HAP-1 (cell line): ENCODE results near the gene NCKIPSD.

Experiments used
- DNase-seq, 2 experiments: peaks; one replicate each; pipeline ENCODE4 v3.0.0-alpha.2; 2016 to 2020; ENCODE audit warnings: low spot score in 2 of 2
- H3K27me3 ChIP-seq: fragments of 250-450 bp; sonication (Bioruptor Pico); 2 replicates; pipeline ENCODE4 v1.5.1; 2020; ENCODE audit warnings: low read depth, mild to moderate bottlenecking, moderate library complexity
- H3K36me3 ChIP-seq: fragments of 250-450 bp; sonication (Bioruptor Pico); replicated peaks from 2 replicates; pipeline ENCODE4 v1.5.1; 2020; ENCODE audit warnings: mild to moderate bottlenecking
- H3K4me1 ChIP-seq: fragments of 250-450 bp; sonication (Bioruptor Pico); 2 replicates; pipeline ENCODE4 v1.5.1; 2020; ENCODE audit warnings: mild to moderate bottlenecking
- H3K4me3 ChIP-seq: fragments of 250-450 bp; sonication (Bioruptor Pico); 2 replicates; pipeline ENCODE4 v1.5.1; 2020; ENCODE audit warnings: mild to moderate bottlenecking, moderate library complexity
- H3K9me3 ChIP-seq: fragments of 250-450 bp; sonication (Bioruptor Pico); 2 replicates; pipeline ENCODE4 v1.5.1; 2020; ENCODE audit warnings: mild to moderate bottlenecking, moderate library complexity
- in situ Hi-C: fragments of 300-500 bp; cut with MboI; formaldehyde crosslinking; loops from 3 replicates; pipeline ENCODE4 v1.14.3; 2020; ENCODE audit warnings: low sequenced_read_pairs, inconsistent platforms, mixed read lengths

NCKIPSD gene

GRCh38 chr3:48678566-48679380 lies 6.9 kb downstream of the NCKIPSD start:
- DNase-seq = no peak
- in situ Hi-C loops = no loop called here

GRCh38 chr3:48678056-48678455 lies 7.7 kb downstream of the NCKIPSD start:
- Histone ChIP-seq H3K4me1 (no peaks in the 10 kb centered on the region), H3K36me3 (peaks cover 69% of the 10 kb centered on the region), H3K4me3 (no peak overlapping the region), H3K9me3 (no peaks in the 10 kb centered on the region), H3K27me3 (no peaks in the 10 kb centered on the region)
- DNase-seq = no peak
- in situ Hi-C loops = no loop called here

More at GRCh38 chr3:48678566-48679380, 6.9 kb downstream of the NCKIPSD start:
- H3K27me3 ChIP-seq = no peaks in the 10 kb centered on the region
- H3K4me1 ChIP-seq = peaks cover 2% of the 10 kb centered on the region
- H3K9me3 ChIP-seq = no peaks in the 10 kb centered on the region
- peaks cover 69% of the 10 kb centered on the region for H3K36me3 ChIP-seq
- H3K4me3 ChIP-seq = no peak overlapping the region

DNA sequence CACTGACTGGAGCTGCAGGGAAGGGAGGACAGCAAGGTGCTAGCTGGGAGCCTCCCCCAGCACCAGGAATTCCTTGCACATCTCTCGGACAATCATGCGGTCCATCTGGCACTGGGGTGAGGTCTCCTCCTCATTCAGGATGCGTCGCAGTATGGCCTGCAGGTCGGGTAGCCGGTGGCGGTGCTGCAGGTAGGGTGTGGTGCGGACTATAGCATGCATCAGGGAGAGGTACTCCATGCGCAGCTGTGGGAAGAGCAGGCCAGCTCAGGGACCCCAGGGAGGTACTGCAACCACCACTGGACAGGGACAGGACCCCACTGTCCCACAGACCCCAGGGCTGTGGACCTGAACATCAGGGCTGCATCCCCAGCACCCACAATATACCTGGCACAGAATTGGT lies 11.2 kb downstream of the NCKIPSD start:
- DNase-seq = no peak
- Histone ChIP-seq H3K4me3 (no peak overlapping the region), H3K4me1 (no peaks in the 10 kb centered on the region), H3K36me3 (peaks cover 46% of the 10 kb centered on the region), H3K27me3 (no peaks in the 10 kb centered on the region), H3K9me3 (no peaks in the 10 kb centered on the region)
- in situ Hi-C loops = no loop called here

GRCh38 chr3:48672522-48672921 lies 13.2 kb downstream of the NCKIPSD start:
- peaks cover 32% of the 10 kb centered on the region for H3K36me3 ChIP-seq
- H3K4me1 ChIP-seq = no peaks in the 10 kb centered on the region
- no peaks in the 10 kb centered on the region for H3K9me3 ChIP-seq
- no peak overlapping the region for H3K4me3 ChIP-seq
- H3K27me3 ChIP-seq = no peaks in the 10 kb centered on the region
- in situ Hi-C loops = no loop called here
- no peak for DNase-seq

DNA sequence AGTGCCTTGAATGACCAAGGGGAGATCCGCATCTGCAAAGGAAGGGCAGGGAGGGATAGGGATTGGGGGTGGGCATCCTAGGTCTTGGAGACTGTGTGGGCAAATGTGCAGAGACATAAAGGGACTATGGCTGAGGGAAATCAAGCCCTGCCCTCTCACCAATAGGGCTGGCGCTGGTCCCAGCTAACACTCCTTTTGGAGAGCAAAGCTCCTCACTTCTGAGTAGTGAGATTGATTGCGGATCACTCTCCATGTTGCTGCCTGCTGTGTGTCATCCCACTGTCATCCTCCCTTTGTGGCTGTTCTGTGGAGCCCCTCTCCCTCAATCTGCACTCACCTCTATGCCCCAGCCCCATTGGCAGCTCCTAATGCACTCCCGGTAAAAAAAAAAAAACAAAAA lies 20.8 kb downstream of the NCKIPSD start:
- in situ Hi-C loops = no loop called here

DNA sequence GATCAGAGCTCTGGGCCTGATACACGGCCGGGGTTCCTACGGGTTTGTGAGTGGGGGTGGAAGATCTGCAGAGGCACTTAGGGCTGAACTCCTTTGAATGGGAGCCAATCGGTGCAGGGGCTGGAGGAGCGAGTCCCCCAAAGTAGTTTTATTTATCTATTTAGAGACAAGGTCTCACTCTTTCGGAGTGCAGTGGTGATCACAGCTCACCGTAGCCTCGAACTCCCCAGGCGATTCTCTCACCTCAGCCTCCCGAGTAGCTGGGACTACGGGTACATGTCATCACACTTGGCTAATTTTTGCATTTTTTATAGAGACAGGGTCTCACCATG lies 21.4 kb downstream of the NCKIPSD start:
- no peak for DNase-seq
- Histone ChIP-seq H3K36me3 (0 out of 2 replicates have a peak, but pooled peaks cover 3% of the 10 kb centered on the region), H3K4me3 (peak overlapping the region; percentile 60), H3K27me3 (no peaks in the 10 kb centered on the region), H3K9me3 (no peaks in the 10 kb centered on the region), H3K4me1 (peaks cover 15% of the 10 kb centered on the region)
- in situ Hi-C loops = no loop called here

More for the DNA sequence above, 20.8 kb downstream of the NCKIPSD start:
- H3K9me3 ChIP-seq = no peaks in the 10 kb centered on the region
- H3K27me3 ChIP-seq = no peaks in the 10 kb centered on the region
- peaks cover 15% of the 10 kb centered on the region for H3K4me1 ChIP-seq
- no peak for DNase-seq
- 0 out of 2 replicates have a peak, but pooled peaks cover 6% of the 10 kb centered on the region for H3K36me3 ChIP-seq
- no peak overlapping the region for H3K4me3 ChIP-seq

DNA sequence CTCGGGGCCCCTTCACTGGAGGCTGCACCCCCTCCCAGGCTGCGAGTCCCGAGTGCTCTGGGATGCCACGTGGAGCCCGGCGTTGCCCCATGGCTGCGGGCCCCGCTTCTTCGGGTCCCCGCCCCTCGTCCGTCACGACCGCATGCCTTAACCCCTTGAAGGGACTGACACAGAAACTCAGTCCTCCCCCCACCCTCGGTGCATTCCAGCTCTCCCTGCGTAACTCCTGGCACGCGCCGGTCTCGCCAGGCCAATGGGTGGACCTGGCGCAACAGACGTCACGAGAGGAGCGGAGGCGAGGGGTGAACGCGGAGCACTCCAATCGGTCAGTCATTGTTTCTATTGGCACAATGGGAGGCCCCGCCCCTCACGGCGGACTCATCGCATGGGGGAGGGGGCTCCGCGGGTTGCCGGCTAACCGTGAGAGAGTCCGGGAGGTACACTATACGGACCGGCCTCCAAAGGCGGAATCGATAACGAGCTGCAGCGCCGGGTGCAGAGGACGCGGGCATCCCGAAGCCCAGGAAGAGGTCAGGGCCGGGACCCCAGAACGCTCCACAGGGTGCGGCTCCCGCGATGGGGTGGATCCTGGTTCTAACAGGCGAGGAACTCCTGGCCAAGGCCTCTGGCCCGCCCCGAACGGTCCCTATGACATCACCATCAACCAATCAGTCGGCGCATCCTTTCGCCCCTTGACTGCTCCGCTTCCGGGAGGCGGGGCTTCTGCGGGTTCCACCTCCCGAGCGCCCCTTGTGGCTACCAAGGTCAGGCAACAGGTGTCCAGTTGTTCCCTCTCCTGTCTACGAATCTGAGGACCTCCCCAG lies 22.0 kb downstream of the NCKIPSD start:
- Histone ChIP-seq H3K9me3 (no peaks in the 10 kb centered on the region), H3K4me1 (peaks cover 15% of the 10 kb centered on the region), H3K4me3 (peak overlapping the region; percentile 60), H3K27me3 (no peaks in the 10 kb centered on the region), H3K36me3 (0 out of 2 replicates have a peak, but pooled peaks cover 2% of the 10 kb centered on the region)
- in situ Hi-C loops = no loop called here
- peak; percentile 96 to 99 for DNase-seq

DNA sequence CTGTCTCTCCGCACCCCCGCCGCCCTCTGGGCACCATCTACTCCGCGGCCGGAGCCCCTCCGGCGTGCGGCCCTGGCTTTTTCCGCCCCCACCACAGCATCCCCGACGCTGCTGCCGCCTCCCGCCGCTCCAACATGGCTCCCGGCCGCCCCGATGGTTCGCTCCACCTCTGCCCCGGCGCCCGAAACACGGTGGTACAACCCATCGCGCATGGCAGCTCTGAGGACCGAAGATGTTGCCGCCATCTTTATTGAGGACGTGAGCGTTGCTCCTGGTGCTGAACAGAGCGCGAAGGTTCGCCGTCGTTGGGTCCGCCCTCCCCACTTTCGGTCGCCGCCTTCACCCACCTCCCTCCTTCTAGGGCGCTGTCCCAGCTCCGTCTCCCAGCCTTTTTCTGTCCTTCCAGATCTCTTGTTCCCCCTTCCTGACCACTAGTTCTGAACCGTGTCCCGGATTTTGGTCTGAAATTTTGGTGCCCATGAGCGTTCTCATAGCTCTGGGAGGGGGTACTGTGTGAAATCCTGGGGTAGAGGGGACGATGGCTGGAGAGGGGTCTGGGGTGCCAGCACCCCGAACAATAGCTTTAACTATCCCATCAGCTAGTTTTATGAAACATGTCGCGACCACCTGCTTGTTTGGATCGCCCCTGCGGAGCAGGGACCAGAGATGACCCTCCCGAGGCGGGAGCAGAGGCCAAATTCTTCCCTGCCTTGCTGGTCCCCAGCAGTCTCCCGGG lies 22.8 kb downstream of the NCKIPSD start, which contains the start of gene CELSR3:
TSS of gene CELSR3 (minus strand) at position 134 of the 736 bp plus-strand sequence. CDS start 252 bp downstream, outside the sequence.
- 0 out of 2 replicates have a peak, but pooled peaks cover 2% of the 10 kb centered on the region for H3K36me3 ChIP-seq
- in situ Hi-C loops = no loop called here
- H3K9me3 ChIP-seq = no peaks in the 10 kb centered on the region
- no peaks in the 10 kb centered on the region for H3K27me3 ChIP-seq
- peaks cover 15% of the 10 kb centered on the region for H3K4me1 ChIP-seq
- H3K4me3 ChIP-seq = peak within 1 kb of the TSS; percentile 60
- peak; percentile 66 to 92 for DNase-seq

GRCh38 chr3:48662145-48662752 lies 23.5 kb downstream of the NCKIPSD start:
- Histone ChIP-seq H3K36me3 (0 out of 2 replicates have a peak, but pooled peaks cover 2% of the 10 kb centered on the region), H3K27me3 (no peaks in the 10 kb centered on the region), H3K9me3 (no peaks in the 10 kb centered on the region), H3K4me1 (peaks cover 15% of the 10 kb centered on the region), H3K4me3 (peak overlapping the region; percentile 60)
- in situ Hi-C loops = no loop called here
- DNase-seq = peak in 1 of 2 experiments; percentile 41

DNA sequence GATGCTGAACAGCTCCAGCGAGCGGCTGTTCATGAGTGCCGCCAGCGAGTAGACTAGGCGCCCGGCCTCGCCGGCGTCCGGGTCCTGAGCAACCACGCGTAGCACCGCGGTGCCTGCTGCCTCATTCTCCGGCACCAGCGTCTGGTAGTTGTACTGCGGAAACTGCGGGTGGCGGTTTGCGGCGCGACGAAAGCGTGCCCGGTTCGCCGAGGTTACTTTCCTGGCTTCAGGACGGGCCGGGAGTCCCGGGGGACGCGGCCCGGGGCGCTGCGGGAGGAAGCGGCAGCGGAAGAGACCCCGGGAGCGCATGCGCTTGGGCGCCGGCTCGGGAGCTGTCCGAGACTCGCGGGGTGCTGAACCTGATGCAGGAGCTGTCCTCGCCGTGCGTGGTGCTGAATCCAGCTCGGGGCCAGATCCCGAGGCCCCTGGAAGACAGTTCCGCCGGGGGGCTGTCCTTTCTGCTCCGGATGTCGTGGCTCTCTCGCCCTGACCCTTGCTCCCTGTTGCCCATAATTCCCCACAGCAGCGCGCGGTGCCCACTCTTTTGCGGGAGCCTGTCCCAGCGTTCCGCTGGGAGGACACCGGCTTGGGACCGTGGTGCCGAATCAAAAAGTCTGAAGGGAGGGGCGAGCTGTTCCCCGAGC lies 24.1 kb downstream of the NCKIPSD start:
- Histone ChIP-seq H3K36me3 (0 out of 2 replicates have a peak, but pooled peaks cover 2% of the 10 kb centered on the region), H3K27me3 (no peaks in the 10 kb centered on the region), H3K4me3 (peak overlapping the region; percentile 60), H3K4me1 (peaks cover 15% of the 10 kb centered on the region), H3K9me3 (no peaks in the 10 kb centered on the region)
- DNase-seq = peak; percentile 27 to 84
- in situ Hi-C loops = no loop called here

DNA sequence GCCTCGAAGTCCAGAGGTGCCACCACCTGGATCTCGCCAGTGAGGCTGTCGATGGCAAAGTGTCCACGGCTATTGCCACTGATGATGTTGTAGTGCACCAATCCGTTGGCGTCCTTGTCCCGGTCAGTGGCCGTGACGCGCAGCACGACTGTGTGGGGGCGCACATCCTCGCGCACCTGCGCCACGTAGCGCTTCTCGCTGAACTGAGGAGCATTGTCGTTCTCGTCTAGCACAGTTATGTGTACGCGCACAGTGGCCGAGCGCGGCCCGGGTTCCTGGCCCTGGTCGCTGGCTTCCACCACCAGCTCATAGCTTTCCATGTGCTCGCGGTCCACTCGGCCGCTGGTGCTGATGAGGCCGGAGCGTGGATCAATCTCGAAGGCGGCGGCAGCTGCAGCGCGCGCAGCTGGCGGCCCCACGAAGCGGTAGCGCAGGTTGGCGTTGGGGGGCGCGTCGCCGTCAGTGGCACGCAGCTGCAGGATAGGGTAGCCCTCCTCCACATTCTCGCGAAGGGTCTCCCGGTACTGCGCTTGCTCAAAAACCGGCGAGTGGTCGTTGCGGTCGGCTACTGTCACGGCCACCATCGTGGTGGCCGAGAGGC lies 24.8 kb downstream of the NCKIPSD start:
- Histone ChIP-seq H3K9me3 (no peaks in the 10 kb centered on the region), H3K4me1 (peaks cover 15% of the 10 kb centered on the region), H3K36me3 (0 out of 2 replicates have a peak, but pooled peaks cover 2% of the 10 kb centered on the region), H3K4me3 (no peak overlapping the region), H3K27me3 (no peaks in the 10 kb centered on the region)
- no peak for DNase-seq
- in situ Hi-C loops = no loop called here

DNA sequence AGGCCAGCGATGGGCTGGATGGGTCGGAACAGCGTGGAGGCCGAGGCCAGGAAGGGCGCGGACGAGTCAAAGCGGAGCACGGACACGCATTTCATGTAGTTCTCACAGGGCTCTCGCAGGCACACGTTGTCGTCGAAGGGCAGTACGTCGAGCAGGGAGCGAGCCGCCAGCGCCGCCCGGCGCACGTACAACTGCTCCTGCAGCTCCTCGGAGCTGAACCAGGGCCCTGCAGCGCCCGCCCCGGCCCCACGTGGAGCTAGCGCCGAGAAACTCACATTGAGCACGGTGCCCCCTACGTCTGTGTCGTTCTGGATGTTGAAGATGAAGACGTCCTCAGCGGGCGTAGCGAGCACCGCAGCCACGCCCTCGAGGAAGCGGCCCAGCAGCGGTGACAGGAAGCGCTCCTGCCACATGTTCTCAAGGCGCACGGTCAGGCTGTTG lies 28.9 kb downstream of the NCKIPSD start:
- Histone ChIP-seq H3K36me3 (no peaks in the 10 kb centered on the region), H3K4me1 (peaks cover 1% of the 10 kb centered on the region), H3K27me3 (no peaks in the 10 kb centered on the region), H3K9me3 (no peaks in the 10 kb centered on the region), H3K4me3 (no peak overlapping the region)
- DNase-seq = no peak
- in situ Hi-C loops = no loop called here
